Body of pancreas (tissue), 4 donors: ENCODE results near the gene GNB1.

Source experiments
- POLR2A ChIP-seq, 3 donors: fragments of 450-650 bp; IDR thresholded peaks; one replicate each; pipeline ENCODE4 v1.6.1; 2016; ENCODE audit warnings: antibody characterized with exemption in 3 of 3, mild to moderate bottlenecking in 2 of 3
- TF ChIP-seq, protein P1 (sequence below), 7 experiments: fragments of 450-650 bp in 4 of 7; fragments of 200-600 bp in 3 of 7; sonication (generic) in 3 of 7; IDR thresholded peaks; one replicate each; pipeline ENCODE4 v1.5.1; 2016 to 2019; ENCODE audit warnings: antibody characterized with exemption in 7 of 7

DNA sequence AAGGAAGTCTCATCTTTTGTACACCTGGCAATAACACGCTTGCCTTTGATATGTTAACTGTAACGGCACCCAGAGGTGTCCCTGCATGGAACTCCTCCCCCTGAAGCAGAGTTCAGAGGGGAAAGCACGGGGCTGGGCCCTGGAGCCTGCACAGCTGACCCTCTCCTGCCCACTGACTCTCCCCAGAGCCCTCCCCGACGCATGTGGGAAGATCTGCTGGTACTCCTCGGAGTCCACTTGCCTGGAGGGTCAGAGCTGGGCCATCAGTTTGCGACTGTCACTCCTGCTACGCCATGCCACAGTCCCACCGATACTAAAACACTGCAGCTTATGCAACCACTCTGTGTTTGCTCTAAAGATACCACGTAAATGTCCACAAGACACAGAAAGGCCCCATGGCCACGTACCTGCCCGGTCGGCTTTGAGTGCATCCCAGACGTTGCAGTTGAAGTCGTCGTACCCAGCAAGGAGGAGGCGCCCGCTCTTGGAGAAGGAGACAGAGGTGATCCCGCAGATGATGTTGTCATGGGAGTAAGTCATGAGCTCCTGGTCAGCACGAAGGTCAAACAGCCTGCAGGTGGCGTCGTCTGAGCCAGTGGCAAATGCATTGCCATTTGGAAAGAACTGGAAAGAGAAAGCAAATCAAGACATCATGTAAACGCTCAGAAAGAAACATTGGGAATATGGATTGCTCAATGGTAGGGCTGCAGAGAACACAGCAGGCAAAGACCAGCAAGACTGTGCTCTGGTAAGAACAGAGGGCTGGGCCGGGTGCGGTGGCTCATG lies 102.0 kb downstream of the GNB1 start:
- TF ChIP-seq, protein P1, sequence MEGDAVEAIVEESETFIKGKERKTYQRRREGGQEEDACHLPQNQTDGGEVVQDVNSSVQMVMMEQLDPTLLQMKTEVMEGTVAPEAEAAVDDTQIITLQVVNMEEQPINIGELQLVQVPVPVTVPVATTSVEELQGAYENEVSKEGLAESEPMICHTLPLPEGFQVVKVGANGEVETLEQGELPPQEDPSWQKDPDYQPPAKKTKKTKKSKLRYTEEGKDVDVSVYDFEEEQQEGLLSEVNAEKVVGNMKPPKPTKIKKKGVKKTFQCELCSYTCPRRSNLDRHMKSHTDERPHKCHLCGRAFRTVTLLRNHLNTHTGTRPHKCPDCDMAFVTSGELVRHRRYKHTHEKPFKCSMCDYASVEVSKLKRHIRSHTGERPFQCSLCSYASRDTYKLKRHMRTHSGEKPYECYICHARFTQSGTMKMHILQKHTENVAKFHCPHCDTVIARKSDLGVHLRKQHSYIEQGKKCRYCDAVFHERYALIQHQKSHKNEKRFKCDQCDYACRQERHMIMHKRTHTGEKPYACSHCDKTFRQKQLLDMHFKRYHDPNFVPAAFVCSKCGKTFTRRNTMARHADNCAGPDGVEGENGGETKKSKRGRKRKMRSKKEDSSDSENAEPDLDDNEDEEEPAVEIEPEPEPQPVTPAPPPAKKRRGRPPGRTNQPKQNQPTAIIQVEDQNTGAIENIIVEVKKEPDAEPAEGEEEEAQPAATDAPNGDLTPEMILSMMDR (IDR thresholded peaks at IDR 0.05): peak in 2 of 7 experiments; percentile 21 to 26
- TF ChIP-seq POLR2A (IDR thresholded peaks at IDR 0.05): no peak
